ENCODE measurements around the gene DENND1A.

DENND1A gene

GRCh38 chr9:123518338-123518737, 411.6 kb downstream of the DENND1A start:
- H3K36me3 Mint-ChIP-seq = peaks cover 14% of the 10 kb centered on the region
- H3K27ac Mint-ChIP-seq = no peak overlapping the region
- no peak overlapping the region for H3K4me3 Mint-ChIP-seq
- H3K9me3 Mint-ChIP-seq = no peaks in the 10 kb centered on the region
- H3K4me1 Mint-ChIP-seq = no peaks in the 10 kb centered on the region
- no peak for ATAC-seq
- no peaks in the 10 kb centered on the region for H3K27me3 Mint-ChIP-seq

- ATAC-seq = no peak
- no peaks in the 10 kb centered on the region for H3K4me1 Mint-ChIP-seq
- no peaks in the 10 kb centered on the region for H3K27me3 Mint-ChIP-seq
- H3K36me3 Mint-ChIP-seq = peaks cover 21% of the 10 kb centered on the region
- no peak overlapping the region for H3K4me3 Mint-ChIP-seq
- no peaks in the 10 kb centered on the region for H3K9me3 Mint-ChIP-seq
- H3K27ac Mint-ChIP-seq = no peak overlapping the region
These were observed 412.4 kb downstream of the DENND1A start for GRCh38 chr9:123517512-123517911.

- H3K4me3 Mint-ChIP-seq = no peak overlapping the region
- no peak overlapping the region for H3K27ac Mint-ChIP-seq
- no peaks in the 10 kb centered on the region for H3K27me3 Mint-ChIP-seq
- H3K9me3 Mint-ChIP-seq = no peaks in the 10 kb centered on the region
- no peak for ATAC-seq
- H3K36me3 Mint-ChIP-seq = peaks cover 37% of the 10 kb centered on the region
- H3K4me1 Mint-ChIP-seq = no peaks in the 10 kb centered on the region
These were observed 415.2 kb downstream of the DENND1A start for GRCh38 chr9:123514766-123515165.

GRCh38 chr9:123513554-123513953, 416.4 kb downstream of the DENND1A start:
- Mint-ChIP-seq H3K27me3 (no peaks in the 10 kb centered on the region), H3K36me3 (peaks cover 45% of the 10 kb centered on the region), H3K4me3 (no peak overlapping the region), H3K27ac (no peak overlapping the region), H3K4me1 (no peaks in the 10 kb centered on the region), H3K9me3 (no peaks in the 10 kb centered on the region)
- ATAC-seq = no peak

- H3K27ac Mint-ChIP-seq = no peak overlapping the region
- no peaks in the 10 kb centered on the region for H3K27me3 Mint-ChIP-seq
- H3K9me3 Mint-ChIP-seq = no peaks in the 10 kb centered on the region
- ATAC-seq = no peak
- H3K36me3 Mint-ChIP-seq = peaks cover 45% of the 10 kb centered on the region
- no peak overlapping the region for H3K4me3 Mint-ChIP-seq
- H3K4me1 Mint-ChIP-seq = no peaks in the 10 kb centered on the region
These were observed 418.3 kb downstream of the DENND1A start for GRCh38 chr9:123511326-123512277.

- Mint-ChIP-seq H3K27ac (no peak overlapping the region), H3K4me3 (no peak overlapping the region), H3K4me1 (no peaks in the 10 kb centered on the region), H3K36me3 (peaks cover 38% of the 10 kb centered on the region), H3K9me3 (no peaks in the 10 kb centered on the region), H3K27me3 (no peaks in the 10 kb centered on the region)
- ATAC-seq = no peak
These were observed 420.3 kb downstream of the DENND1A start for GRCh38 chr9:123509646-123510045.

GRCh38 chr9:123508048-123508447, 421.9 kb downstream of the DENND1A start:
- H3K36me3 Mint-ChIP-seq = peaks cover 36% of the 10 kb centered on the region
- H3K4me3 Mint-ChIP-seq = no peak overlapping the region
- no peak overlapping the region for H3K27ac Mint-ChIP-seq
- H3K27me3 Mint-ChIP-seq = no peaks in the 10 kb centered on the region
- ATAC-seq = no peak
- H3K4me1 Mint-ChIP-seq = no peaks in the 10 kb centered on the region
- H3K9me3 Mint-ChIP-seq = no peaks in the 10 kb centered on the region

GRCh38 chr9:123505496-123505895, 424.4 kb downstream of the DENND1A start:
- no peak for ATAC-seq
- no peaks in the 10 kb centered on the region for H3K9me3 Mint-ChIP-seq
- no peak overlapping the region for H3K27ac Mint-ChIP-seq
- no peak overlapping the region for H3K4me3 Mint-ChIP-seq
- H3K36me3 Mint-ChIP-seq = peaks cover 33% of the 10 kb centered on the region
- no peaks in the 10 kb centered on the region for H3K27me3 Mint-ChIP-seq
- no peaks in the 10 kb centered on the region for H3K4me1 Mint-ChIP-seq

- Mint-ChIP-seq H3K27ac (no peak overlapping the region), H3K4me3 (no peak overlapping the region), H3K4me1 (no peaks in the 10 kb centered on the region), H3K36me3 (peaks cover 17% of the 10 kb centered on the region), H3K27me3 (no peaks in the 10 kb centered on the region), H3K9me3 (no peaks in the 10 kb centered on the region)
- no peak for ATAC-seq
These were observed 429.6 kb downstream of the DENND1A start for GRCh38 chr9:123500336-123500735.

GRCh38 chr9:123497830-123498229, 432.1 kb downstream of the DENND1A start:
- peaks cover 11% of the 10 kb centered on the region for H3K36me3 Mint-ChIP-seq
- H3K9me3 Mint-ChIP-seq = no peaks in the 10 kb centered on the region
- no peaks in the 10 kb centered on the region for H3K27me3 Mint-ChIP-seq
- no peak overlapping the region for H3K27ac Mint-ChIP-seq
- ATAC-seq = no peak
- no peaks in the 10 kb centered on the region for H3K4me1 Mint-ChIP-seq
- H3K4me3 Mint-ChIP-seq = no peak overlapping the region

- H3K27ac Mint-ChIP-seq = no peak overlapping the region
- ATAC-seq = no peak
- H3K4me3 Mint-ChIP-seq = no peak overlapping the region
These were observed 434.2 kb downstream of the DENND1A start for GRCh38 chr9:123495731-123496130.

GRCh38 chr9:123493627-123494026, 436.3 kb downstream of the DENND1A start:
- H3K27ac Mint-ChIP-seq = no peak overlapping the region
- peaks cover 6% of the 10 kb centered on the region for H3K36me3 Mint-ChIP-seq
- no peak overlapping the region for H3K4me3 Mint-ChIP-seq
- H3K4me1 Mint-ChIP-seq = no peaks in the 10 kb centered on the region
- no peaks in the 10 kb centered on the region for H3K27me3 Mint-ChIP-seq
- H3K9me3 Mint-ChIP-seq = no peaks in the 10 kb centered on the region
- no peak for ATAC-seq

More at GRCh38 chr9:123495731-123496130, 434.2 kb downstream of the DENND1A start:
- peaks cover 6% of the 10 kb centered on the region for H3K36me3 Mint-ChIP-seq
- H3K27me3 Mint-ChIP-seq = no peaks in the 10 kb centered on the region
- H3K9me3 Mint-ChIP-seq = no peaks in the 10 kb centered on the region
- H3K4me1 Mint-ChIP-seq = no peaks in the 10 kb centered on the region

- no peak for ATAC-seq
- no peaks in the 10 kb centered on the region for H3K9me3 Mint-ChIP-seq
- peaks cover 11% of the 10 kb centered on the region for H3K36me3 Mint-ChIP-seq
- H3K27ac Mint-ChIP-seq = no peak overlapping the region
- no peaks in the 10 kb centered on the region for H3K4me1 Mint-ChIP-seq
- no peak overlapping the region for H3K4me3 Mint-ChIP-seq
- no peaks in the 10 kb centered on the region for H3K27me3 Mint-ChIP-seq
These were observed 439.2 kb downstream of the DENND1A start for GRCh38 chr9:123490688-123491087.

GRCh38 chr9:123488722-123489321, 441.1 kb downstream of the DENND1A start:
- peaks cover 11% of the 10 kb centered on the region for H3K36me3 Mint-ChIP-seq
- no peak overlapping the region for H3K4me3 Mint-ChIP-seq
- no peaks in the 10 kb centered on the region for H3K9me3 Mint-ChIP-seq
- no peak overlapping the region for H3K27ac Mint-ChIP-seq
- ATAC-seq = no peak
- H3K27me3 Mint-ChIP-seq = no peaks in the 10 kb centered on the region
- H3K4me1 Mint-ChIP-seq = no peaks in the 10 kb centered on the region

- Mint-ChIP-seq H3K27ac (no peak overlapping the region), H3K9me3 (no peaks in the 10 kb centered on the region), H3K36me3 (peaks cover 11% of the 10 kb centered on the region), H3K27me3 (no peaks in the 10 kb centered on the region), H3K4me1 (no peaks in the 10 kb centered on the region), H3K4me3 (no peak overlapping the region)
- no peak for ATAC-seq
These were observed 441.9 kb downstream of the DENND1A start for GRCh38 chr9:123487944-123488548.
